Activated CD4-positive, alpha-beta T cell treated with anti-CD3 and anti-CD28 coated beads, Interleukin-2, Interleukin-4, amounts not matched to agents 100 ng/mL and 50 ng/mL, durations not matched to agents 16 hours and 8 hours (primary cell): ENCODE results near the gene MRAS.
"Not testable (repeated sequence)": the region's sequence is repeated elsewhere in the genome, so short reads cannot be mapped to it uniquely, and the experiment has no call there.

ENCODE experiments used
- DNase-seq: peaks from one replicate; pipeline ENCODE4 v3.0.0-alpha.2; 2020; ENCODE audit warnings: low spot score

MRAS gene

GRCh38 chr3:138418601-138419206, 70.3 kb downstream of the MRAS start:
- no peak for DNase-seq

GRCh38 chr3:138423316-138423715, 74.9 kb downstream of the MRAS start:
- no peak for DNase-seq

- no peak for DNase-seq
These were observed 75.9 kb downstream of the MRAS start for GRCh38 chr3:138424323-138424722.

GRCh38 chr3:138426211-138426610, 77.8 kb downstream of the MRAS start:
- DNase-seq, result no peak

GRCh38 chr3:138426754-138427153, 78.4 kb downstream of the MRAS start:
- not testable (repeated sequence) for DNase-seq

GRCh38 chr3:138429665-138430064, 81.3 kb downstream of the MRAS start:
- no peak for DNase-seq

GRCh38 chr3:138432576-138433240, 84.3 kb downstream of the MRAS start:
- no peak for DNase-seq

GRCh38 chr3:138433892-138434275, 85.5 kb downstream of the MRAS start:
- DNase-seq, result no peak

- peak; percentile 61 for DNase-seq
These were observed 86.0 kb downstream of the MRAS start, which contains the start of gene ESYT3 for GRCh38 chr3:138434276-138434874. TSS of gene ESYT3 (plus strand) at chr3:138434616. CDS start at chr3:138434799, 183 bp downstream.

GRCh38 chr3:138434875-138435772, 86.7 kb downstream of the MRAS start:
- DNase-seq, result no peak

GRCh38 chr3:138435840-138436239, 87.5 kb downstream of the MRAS start:
- DNase-seq, result no peak

GRCh38 chr3:138437281-138437680, 88.9 kb downstream of the MRAS start:
- no peak for DNase-seq

GRCh38 chr3:138438896-138439295, 90.5 kb downstream of the MRAS start:
- DNase-seq, result no peak

GRCh38 chr3:138439646-138440045, 91.3 kb downstream of the MRAS start:
- DNase-seq, result no peak

- DNase-seq, result no peak
These were observed 91.7 kb downstream of the MRAS start for GRCh38 chr3:138440121-138440521.

- DNase-seq, result no peak
These were observed 92.2 kb downstream of the MRAS start for GRCh38 chr3:138440596-138440995.

GRCh38 chr3:138441256-138441655, 92.9 kb downstream of the MRAS start:
- DNase-seq, result no peak

GRCh38 chr3:138441742-138442141, 93.4 kb downstream of the MRAS start:
- DNase-seq, result no peak

GRCh38 chr3:138442433-138442832, 94.1 kb downstream of the MRAS start:
- no peak for DNase-seq

- no peak for DNase-seq
These were observed 94.7 kb downstream of the MRAS start for GRCh38 chr3:138443091-138443490.

GRCh38 chr3:138443521-138444503, 95.4 kb downstream of the MRAS start:
- DNase-seq, result no peak
